Measurements from ENCODE around the gene ANKS1B.
"Not testable (repeated sequence)": the region's sequence is repeated elsewhere in the genome, so short reads cannot be mapped to it uniquely, and the experiment has no call there.

The ANKS1B gene

DNA sequence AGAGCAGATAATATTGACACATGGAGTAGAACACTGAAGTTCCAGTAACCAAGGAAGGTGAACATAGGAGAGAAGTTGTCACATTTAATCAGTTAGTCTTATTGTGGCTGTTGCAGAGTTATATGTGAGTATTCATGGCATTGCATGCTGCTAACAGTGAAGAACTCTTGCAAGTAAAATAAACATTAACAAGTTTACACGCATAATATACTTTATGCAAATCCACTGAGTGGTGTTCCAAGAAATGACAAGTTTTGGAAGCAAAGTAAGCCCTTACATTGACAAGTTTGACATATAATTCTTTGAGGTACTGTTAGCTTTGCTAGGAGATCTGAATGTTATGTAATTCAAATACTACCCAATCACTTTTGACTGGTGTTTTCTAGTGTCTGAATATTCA lies 125.6 kb downstream of the ANKS1B start:
- no peak for DNase-seq

DNA sequence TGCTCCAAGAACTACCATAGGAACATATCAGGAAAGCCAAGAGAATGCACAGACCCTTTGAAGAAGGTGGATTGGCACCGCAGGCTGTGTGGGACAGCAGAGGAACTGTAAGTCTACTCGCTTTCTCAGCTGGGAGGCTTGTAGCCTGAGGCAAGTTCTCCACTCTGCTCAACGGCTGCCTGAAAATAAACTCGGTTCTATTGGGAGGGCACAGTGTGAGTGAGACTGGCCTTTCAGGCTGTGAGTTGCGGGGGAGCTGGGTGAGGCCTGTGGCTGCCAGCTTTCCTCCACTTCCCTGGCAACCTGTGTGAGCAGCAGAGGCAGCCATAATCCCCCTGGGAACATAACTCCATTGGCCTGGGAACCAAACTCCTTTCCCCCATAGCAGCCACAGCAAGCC lies 132.1 kb downstream of the ANKS1B start:
- DNase-seq, result no peak

DNA sequence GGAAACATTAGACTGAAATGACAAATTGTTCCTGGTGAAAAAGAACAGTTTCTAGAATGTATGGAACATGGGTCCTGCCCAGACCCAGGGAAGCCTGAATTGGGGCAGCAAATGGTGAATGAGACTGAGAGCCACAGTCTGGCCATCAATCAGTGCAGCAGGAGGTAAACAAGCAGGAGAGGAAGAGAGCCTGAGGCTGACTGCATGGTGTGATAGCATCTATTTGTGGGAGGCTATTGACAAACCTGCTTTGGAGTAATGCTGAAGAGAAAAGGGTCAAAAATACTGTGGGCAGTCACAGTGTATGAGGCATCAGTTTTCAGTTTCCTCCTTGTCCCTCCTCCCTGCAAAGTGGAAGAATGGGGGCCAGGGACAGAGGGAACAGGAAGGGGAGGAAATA lies 136.8 kb downstream of the ANKS1B start:
- DNase-seq, result no peak

DNA sequence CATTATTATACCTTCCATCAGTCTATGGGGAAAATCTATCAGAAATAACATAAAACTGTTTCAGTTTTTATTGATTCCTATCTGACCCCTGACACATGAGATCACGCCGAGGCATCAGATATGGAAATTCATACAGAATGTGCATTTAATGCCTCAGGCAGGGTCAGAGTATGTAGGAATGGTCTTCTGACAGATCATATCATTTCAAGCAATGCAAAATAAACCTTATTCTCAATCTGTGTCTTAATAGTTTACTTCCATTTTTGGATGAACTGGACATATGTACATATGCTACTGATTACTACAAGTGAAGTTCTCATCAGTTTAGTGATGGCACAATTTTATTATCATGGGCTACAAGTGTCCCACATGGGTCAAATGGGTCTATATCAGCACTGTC lies 150.0 kb downstream of the ANKS1B start:
- DNase-seq, result no peak

DNA sequence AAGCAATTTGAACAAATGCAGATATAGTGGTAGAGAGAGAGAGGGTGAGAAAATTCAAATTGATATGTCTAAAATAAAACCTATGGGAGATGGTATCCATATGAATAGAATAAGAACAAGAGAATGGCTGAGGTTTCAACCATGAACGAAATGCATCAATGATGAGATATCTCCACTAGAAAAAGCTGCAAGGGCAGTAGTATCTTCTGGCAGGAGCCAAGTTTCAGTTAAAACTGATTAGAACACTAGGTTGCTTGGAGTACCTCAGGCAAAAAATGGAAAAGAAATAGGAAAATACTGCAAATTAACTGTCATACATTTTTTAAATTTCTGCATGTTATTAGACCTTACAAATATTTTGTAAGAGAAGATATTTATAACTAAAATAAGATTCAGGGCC lies 151.3 kb downstream of the ANKS1B start:
- DNase-seq, result no peak

DNA sequence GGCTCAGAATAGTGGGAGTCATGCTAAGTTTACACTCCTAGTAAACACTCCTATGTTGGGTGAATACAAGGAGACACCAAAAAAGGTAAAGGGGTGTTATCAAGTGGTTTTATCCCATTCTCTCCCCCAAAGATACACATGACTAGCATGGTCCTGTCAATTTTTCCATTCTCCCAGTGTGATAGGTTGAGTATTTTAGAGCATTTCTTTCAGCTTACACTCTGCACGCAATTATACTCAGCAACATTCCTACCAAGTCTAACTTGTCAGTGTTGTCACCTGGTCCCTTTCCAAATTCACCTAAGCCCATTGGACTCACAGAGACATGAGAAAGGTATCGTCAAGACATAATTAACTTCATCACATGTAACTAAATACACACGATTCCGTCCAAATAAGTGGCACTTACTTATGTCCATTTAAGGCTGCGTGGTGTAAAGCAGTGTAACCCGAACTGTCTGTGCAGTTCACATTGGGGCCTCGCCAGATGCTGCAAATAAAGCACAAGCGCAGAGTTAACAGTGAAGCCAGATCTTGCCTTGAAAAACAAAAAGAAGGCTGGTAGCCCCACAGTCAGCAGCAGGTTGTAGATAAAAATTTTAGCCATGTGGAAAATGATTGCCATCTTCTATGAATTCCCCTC lies 159.7 kb downstream of the ANKS1B start:
- no peak for DNase-seq

DNA sequence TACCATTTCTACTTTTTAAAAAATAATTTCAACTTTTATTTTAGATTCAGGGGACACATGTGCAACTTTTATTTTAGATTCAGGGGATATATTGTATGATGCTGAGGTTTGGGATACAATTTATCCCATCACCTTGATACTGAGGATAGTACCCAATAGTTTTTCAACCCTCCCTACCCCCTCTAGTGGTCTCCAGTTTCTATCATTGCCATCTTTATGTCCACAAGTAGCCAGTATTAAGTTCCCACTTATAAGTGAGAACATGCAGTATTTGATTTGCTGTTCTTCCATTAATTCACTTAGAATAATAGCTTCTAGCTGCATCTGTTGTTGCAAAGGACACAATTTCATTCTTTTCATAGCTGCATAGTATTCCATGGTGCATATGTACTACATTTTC lies 162.5 kb downstream of the ANKS1B start:
- no peak for DNase-seq

DNA sequence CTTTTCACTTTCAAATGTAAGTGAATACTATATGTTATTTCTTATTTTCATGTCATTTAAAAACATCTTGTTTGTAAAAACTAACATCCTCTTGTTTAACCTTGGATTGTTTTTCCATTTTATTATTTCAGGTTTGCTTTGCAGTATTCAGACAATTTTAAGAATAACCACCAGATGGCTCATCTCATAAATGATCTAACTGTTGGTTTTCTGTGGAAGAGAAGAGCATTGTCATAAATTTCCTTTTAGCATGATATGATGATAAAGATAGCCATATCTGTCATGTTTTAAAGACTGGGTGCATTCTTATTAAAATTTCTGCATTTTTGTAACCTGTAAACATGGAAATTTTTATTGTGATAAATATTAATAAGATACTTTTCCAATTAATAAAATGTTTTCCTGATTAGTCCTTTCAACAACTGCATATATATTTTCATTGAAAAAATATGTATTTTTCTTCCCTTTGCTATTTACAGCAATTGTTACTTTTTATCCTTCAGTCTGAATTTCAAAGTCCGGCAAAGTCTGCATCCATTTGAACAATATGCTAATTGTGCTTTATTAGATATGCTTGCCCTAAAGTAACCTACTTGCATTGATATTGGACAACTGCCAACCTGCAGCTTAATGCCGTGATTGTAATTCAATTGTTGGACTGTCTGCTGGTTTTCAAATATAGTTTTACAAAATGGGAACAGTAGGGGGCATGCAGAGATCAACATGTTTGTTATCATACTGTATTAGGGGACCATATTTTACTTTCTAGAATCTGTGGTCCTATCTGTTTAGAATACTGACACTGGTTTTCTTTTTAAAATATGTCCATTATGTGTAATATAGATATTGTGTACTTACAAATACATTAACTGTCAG lies 173.8 kb downstream of the ANKS1B start:
- DNase-seq, result no peak

DNA sequence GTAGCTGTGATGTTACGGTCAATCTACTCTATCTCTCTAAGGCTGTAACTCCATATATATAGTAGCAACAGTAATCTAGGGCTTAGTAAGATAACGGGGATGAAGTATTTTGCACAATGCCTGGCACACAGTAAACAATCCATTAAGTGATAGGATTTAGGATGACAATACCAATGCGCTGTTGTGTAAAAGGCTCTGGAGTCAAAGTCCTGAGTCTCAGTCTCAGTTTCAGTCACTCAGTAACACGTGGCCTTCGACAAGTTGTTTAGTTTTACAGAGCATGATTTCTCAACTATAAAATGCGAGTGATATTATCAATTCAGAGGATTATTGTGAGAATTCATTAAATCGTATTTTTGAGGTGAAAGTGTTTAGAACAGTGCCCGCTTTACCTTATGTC lies 174.8 kb downstream of the ANKS1B start:
- no peak for DNase-seq

DNA sequence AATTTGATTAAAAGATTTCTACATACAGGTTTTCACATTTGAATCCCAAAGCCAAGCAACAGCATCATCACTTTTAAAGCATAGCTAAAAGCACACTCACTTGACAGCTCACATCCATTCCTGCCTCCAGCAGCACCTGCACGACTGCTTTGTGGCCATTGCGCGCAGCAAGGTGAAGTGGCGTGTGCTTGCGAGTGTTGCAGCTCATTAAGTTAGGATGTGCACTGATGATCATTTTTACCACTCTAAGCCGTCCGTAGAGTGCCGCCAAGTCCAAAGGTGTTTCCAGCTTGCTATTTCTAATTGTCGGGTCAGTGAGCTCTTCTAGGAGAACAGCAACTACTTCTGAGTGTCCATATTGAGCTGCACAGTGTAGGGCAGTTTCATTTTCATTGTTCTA lies 178.4 kb downstream of the ANKS1B start:
- no peak for DNase-seq

DNA sequence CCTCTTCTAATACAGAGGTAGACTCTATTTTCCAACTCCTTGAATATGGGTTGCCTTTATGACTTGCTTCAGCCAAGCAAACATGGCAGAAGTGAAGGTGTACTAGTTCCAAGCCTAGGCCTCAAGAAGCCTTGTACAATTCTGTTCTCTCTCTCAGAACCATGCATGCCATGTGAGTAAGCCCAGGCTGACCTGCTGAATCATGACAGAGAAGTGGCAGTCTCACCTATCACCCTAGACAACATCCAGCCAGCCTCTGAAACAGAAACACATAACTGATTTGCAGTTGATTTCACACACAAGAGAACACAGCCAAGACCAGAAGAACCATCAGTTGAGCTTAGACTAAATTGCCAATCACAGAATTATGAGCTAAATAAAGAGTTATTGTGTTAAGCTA lies 180.0 kb downstream of the ANKS1B start:
- DNase-seq, result no peak

DNA sequence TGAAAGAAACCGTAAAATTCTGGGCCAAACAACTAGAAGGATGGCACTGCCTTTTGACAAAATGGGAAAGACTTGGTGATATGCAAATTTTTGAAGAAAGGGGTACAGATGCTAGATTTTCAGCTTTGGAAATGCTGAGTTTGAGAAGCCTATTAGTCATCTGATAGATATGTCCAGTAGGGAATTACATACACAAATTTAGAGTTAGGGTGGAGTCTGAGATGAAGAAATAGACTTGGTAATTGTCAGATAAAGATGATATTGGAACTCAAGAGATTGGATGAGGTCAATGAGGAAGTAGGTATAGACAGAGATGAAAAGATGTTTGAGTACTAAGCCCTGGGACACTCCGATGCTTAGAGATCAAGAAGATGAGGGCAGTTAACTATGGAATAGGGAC lies 184.1 kb downstream of the ANKS1B start:
- DNase-seq, result no peak

DNA sequence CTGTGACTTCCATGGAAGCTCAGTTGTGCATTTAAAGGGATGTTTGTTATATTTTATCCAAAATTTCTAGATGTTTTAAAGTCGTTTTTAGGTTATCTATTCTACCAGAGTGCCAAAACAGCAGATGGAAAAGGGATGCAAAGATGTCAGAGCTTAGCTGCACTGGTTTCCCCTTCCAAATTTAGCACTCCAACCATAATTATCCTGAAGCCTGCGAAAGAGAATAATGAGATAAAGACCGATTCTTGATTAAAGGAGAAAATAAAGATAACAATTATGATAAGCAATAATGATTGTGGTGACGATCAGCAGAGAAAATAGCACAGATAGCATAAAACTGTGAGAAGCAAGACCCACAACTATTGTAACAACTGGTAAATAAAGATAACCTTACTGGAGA lies 186.8 kb downstream of the ANKS1B start:
- DNase-seq, result not testable (repeated sequence)

DNA sequence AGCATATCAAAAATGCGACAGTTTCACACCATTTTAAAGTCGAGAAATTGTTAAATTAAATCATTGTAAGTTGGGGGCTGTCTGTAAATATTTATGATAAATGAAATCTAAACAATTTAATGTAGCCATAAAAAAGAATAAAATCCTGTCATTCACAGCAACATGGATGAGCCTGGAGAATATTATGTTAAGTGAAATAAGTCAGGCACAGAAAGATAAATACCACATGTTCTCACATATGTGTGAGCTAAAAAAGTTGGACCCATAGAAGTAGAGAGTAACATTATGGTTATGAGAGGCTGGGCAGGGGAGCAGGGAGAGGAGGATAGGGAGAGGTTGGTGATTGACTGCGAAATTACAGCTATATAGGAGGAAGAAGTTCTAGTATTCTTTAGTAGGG lies 201.3 kb downstream of the ANKS1B start:
- no peak for DNase-seq

DNA sequence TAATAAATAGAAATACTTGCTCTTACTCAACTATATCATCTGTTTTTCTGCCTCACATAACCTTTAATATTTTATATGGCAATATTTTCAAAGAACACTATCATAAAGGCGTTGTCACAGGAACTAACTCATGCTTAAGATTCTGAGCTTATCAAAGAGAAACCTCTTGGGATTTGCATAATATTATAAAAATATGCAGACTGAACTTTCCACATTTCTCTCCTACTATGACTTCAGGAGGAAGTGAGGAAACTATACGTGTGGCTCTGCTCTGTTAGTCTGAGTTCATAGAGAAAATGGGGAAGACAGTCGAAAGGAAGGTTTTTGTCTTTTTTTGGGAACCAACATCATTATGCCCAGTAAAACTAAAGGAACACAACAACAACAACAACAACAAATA lies 212.5 kb downstream of the ANKS1B start:
- no peak for DNase-seq

DNA sequence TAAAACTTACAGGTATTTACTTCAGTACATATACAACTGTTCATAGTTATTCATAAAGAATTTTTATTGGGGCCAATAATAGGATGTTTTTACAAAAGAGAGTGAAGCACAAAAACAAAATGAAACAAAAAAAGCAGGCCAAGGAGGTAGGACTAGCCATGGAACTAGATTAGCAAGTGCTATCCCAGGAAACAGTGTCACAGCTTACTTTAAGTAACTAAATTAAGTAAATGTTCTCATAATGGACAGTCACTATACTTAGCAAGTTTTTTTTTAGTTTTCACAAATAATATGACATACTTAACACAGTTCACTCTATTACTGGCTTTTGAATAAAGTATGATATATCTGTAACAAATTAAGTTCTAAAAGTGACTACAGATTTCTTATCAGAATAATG lies 213.1 kb downstream of the ANKS1B start:
- no peak for DNase-seq

DNA sequence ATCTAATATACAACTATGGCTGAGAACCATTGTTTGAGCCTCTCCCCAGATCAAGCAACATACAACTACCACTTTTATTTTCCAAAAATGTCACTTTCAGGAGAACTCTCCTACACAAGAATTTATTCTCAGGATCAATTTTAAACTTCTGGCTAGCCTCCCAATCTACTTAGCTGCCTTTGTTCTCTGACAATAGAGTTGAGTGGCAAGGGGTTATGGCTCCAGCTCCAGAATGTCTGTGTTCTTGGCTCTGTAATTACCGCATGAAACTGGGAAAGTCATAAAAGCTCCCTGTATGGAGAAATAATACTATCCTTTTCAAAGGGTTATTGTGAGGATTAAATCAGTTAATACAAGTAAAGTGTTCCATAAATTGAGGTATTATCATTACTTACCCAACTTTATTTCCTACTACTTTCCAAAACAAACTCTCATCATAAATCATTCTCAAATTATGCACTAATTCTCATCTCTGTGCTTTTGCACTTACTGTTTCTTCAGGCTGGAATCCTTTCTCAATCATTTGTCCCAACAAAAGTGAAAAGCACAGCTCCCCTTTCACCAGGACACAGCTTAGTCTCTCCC lies 215.2 kb downstream of the ANKS1B start:
- no peak for DNase-seq

DNA sequence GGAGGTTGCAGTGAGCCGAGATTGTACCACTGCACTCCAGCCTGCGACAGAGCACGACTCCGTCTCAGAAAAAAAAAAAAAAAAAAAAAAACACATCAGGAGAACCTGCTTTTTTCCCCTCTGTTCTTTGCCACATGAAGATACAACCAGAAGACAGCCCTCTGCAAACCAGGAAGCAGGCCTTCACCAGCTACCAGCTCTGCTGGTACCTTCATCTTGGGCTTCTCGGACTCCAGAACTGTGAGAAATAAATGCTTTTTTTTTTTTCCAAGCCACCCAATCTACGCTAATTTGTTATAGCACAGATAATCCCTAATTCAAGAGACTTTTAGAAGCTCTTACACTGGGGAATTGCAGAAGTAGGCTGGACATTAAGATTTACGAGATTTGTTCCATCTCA lies 216.0 kb downstream of the ANKS1B start:
- DNase-seq, result no peak

DNA sequence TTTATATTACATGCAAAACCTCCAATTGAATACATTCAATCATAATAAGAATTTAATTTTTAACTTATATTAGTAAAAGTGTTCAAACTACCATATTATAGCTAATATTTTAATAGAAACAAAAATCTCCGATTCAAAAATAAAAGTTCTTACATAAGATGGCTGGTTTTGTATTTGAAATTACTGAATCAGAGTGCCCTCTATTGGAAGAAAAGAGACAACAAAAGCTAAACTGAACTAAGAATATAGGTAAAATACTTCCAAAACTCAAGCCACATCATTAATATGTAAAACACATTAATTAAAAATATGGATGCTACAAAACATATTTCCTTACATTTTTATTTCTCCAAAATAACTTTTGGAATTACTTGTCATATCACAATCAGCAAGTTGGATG lies 216.9 kb downstream of the ANKS1B start:
- no peak for DNase-seq

DNA sequence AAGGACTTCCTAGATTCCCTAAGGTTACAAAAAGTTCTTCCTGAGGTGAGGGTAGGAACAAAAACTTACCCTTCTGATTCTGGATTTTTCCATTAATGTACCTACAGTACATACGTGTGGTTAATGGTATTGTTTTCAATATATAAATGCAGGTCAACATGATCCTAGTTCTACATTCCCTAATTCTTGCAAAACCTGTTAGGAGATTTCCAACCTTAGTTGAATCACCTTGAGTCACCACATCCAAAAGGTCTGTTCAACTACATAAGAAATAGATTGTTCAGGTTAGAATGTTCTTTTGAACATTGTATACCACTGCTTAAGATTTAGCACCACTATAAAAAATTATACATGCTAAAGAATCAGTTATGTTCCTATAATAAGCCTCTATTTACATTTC lies 218.3 kb downstream of the ANKS1B start:
- DNase-seq, result no peak

DNA sequence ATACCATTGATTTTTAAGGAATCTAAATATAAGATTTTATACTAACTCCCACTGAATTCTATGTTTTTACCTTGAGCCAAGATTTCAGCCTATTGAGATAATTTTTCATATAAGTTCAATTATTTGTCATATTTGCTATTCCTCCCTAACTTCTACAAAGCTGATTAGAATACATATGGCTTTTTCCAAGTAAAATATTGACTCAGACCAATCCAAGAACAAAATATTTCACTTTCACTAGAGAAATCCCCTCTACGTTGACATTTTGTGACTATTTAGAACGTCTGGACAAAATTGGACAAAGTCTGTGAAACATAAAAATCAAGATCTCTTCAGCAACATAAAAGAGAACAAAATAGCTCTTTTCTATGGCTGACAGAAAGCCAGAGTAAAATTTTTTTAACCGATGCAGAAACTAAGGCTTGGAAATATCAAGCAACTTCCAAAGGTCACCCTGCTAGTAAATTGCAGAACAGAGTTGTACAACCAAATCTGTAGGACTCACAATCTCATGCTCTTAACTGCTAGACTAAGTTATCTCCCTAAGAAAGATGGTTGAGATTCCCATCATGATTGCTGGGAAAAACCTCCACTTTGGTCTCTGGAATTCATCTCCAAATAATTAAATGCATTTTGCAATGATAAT lies 219.1 kb downstream of the ANKS1B start:
- DNase-seq, result no peak

DNA sequence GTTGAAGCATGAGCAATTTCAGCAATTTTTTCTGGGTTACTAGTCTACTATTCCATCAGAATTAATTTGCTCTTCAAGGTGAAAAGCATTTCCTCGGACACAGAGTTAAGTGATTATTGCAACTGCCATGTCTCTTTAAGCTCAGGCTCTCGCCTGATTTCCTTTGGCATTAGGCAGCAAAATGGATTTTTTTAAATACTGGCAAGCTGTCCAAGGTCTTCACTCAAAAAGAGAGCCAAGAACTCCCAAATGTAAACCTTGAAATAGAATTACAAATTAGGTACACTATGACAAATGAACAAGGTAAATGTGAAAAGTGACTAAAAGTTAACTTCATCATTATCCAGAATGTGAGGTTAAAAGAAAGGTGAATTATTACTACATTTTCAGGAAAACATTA lies 225.3 kb downstream of the ANKS1B start:
- DNase-seq, result no peak

DNA sequence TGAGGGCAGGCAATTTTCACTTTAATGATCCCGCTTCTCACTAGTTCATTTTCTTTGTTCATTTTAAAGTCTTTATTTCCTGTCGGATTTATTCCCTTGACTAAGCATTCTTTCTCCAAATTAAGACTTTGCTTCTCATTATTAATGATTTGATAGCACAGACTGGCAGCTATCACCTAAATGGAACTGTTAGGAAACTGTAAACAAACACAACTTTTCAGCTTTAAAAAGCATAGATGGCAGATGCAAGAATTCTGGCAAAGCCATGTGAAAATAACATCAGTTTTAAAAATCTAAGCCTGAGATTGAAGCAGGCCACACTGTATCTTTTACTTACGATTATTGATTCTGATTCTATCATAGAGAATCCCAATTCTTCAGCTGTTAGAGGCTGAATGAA lies 225.7 kb downstream of the ANKS1B start:
- DNase-seq, result no peak

DNA sequence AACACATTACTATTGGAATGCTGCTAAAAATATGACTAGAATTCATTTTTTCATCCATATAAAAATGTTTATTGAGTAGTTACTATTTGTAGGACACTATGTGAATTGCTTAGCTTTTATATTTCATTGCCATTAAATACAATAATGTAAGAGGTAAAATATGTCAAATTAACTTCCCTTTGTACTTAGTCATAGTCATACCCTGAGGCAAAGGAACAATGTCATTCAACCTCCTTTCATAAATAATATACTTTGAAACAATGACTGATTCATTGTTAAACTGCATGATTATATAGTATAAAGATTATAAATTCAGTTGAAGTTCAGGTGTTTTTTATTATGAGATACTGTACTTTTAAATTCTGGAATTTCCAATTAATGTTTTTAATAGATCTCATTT lies 232.0 kb downstream of the ANKS1B start:
- DNase-seq, result no peak
